Measurements from ENCODE around the gene FAM170A.

FAM170A gene

DNA sequence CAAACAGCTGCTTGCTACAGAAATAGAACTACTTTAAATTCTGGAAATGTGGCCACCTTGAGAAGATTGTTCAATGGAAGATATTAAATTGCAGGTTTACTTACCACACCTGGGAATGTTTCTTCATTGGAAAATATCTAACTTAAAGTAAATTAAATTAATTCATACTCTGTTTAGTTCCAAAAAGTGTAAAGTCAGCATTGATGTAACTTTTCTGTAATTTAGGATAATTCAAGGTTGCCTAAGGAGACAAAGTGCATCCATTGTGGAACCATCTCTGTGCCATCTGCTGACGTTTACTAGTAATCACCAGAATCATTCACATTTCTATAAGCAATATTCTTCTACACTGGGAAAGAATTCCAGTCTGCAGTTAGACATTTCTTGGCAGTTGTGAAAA, 53.0 kb downstream of the FAM170A start:
- Histone ChIP-seq H2AFZ (ENCODE audit: low read depth, low read length) (no peak overlapping the region), H3K36me3 (ENCODE audit: insufficient read depth, low read length) (no peaks in the 10 kb centered on the region), H3K79me2 (ENCODE audit: insufficient read depth, low read length) (no peaks in the 10 kb centered on the region), H4K20me1 (ENCODE audit: insufficient read depth, low read length) (no peaks in the 10 kb centered on the region), H3K27ac (ENCODE audit: low read length) (no peak overlapping the region), H3K4me1 (ENCODE audit: insufficient read depth, low read length) (no peaks in the 10 kb centered on the region), H3K27me3 (ENCODE audit: insufficient read depth, low read length, poor library complexity) (no peaks in the 10 kb centered on the region), H3K9ac (ENCODE audit: low read depth, low read length) (no peak overlapping the region), H3K4me2 (ENCODE audit: insufficient read depth, low read length) (no peak overlapping the region), H3K9me3 (ENCODE audit: insufficient read depth, low read length, severe bottlenecking) (no peaks in the 10 kb centered on the region), H3K4me3 (ENCODE audit: low read depth in 1 of 2, low read length in 2 of 2) (no peak overlapping the region)
- ATAC-seq (ENCODE audit: insufficient read depth, low read depth) (no peak), DNase-seq (no peak)
- TF ChIP-seq, protein P1, sequence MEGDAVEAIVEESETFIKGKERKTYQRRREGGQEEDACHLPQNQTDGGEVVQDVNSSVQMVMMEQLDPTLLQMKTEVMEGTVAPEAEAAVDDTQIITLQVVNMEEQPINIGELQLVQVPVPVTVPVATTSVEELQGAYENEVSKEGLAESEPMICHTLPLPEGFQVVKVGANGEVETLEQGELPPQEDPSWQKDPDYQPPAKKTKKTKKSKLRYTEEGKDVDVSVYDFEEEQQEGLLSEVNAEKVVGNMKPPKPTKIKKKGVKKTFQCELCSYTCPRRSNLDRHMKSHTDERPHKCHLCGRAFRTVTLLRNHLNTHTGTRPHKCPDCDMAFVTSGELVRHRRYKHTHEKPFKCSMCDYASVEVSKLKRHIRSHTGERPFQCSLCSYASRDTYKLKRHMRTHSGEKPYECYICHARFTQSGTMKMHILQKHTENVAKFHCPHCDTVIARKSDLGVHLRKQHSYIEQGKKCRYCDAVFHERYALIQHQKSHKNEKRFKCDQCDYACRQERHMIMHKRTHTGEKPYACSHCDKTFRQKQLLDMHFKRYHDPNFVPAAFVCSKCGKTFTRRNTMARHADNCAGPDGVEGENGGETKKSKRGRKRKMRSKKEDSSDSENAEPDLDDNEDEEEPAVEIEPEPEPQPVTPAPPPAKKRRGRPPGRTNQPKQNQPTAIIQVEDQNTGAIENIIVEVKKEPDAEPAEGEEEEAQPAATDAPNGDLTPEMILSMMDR (IDR thresholded peaks at IDR 0.05; ENCODE audit: borderline replicate concordance, extremely low read depth, low read length, poor library complexity, severe bottlenecking), result no peak
- no peak for TF ChIP-seq EZH2 (IDR thresholded peaks at IDR 0.05; ENCODE audit: borderline replicate concordance, low read depth, low read length, severe bottlenecking)
